HG02870 (cell line): ENCODE measurements around the gene DDX1.

Experiments used
- ATAC-seq: cut with Tn5 transposase; IDR thresholded peaks from one replicate; pipeline ENCODE4 v1.9.1; 2021; ENCODE audit warnings: mild to moderate bottlenecking, moderate library complexity; ENCODE audit not compliant: unreplicated experiment

DDX1 gene

DNA sequence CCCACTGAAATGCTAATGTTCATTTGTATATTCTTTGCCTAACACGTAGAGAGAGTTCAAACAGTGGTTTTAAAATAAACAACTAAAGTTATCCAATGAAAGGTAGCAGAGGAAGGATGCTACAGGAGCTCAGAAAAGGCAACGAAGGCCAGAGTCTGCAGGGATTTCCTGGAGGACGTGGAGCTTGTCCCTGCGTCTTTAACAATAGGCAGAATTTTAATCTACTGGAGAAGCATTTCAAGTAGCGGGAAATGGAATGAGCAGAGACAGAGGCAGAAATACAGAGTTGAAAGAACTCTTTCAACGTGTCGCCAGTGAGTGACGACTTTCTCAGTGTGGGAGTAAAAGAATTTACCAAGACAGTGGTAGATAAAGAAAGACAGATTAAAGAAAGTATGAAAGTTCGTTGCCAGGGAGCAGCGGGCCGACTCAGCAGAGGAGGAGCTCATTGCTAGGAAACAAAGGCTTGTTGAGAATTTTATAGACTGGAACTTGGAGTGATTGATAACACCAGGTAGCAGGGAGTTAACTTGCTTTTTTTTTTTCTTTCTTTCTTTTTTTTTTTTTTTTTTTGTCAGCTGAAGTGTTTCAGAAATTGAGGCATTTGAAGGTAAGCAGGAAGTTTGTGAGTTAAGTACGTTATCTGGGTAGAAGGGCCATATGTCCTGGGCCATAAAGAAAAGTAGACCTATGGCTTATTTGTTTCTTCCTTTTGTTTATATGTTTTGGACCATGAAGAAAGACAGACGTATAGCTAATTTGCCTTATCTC, 29.9 kb upstream of the DDX1 start:
- peak; percentile 17 for ATAC-seq

- ATAC-seq = no peak
These were observed 29.2 kb upstream of the DDX1 start for GRCh38 chr2:15562354-15563031.

DNA sequence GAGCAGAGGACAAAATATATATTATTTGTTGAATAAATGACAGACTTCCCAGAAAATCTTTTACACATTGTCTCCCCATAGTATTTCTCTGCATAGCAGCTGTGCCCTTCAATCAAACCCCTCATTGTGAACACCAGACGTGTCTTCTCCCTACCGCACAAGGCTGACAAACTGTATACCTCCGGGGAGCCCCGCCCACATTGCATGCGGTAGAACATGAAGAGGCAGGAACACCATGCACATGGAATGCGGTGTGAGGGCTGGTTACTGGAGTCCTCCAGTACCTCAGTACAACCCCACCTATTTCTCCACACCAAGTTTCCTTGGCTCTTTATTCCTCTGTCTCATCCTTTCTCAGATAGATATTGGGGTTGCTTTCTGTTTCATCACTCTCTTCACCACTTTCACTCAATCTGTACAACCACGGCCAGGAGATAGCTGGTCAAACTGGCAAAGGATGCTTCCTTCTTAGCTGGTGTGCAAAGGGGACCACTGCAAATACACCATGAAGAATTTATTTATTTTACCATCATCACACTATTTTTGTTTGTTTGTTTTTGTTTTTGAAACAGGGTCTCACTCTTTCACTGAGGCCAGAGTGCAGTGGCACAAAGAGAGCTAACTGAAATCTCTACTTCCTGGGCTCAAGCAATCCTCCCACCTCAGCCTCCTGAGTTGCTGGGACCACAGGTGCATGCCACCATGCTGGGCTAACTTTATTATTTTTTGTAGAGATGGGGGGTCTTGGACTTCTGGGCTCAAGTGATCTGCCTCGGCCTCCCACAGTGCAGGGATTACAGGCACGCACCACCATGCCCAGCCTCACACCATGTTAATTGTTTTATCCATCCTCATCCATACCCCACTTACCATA, 28.2 kb upstream of the DDX1 start:
- no peak for ATAC-seq

- no peak for ATAC-seq
These were observed 26.3 kb upstream of the DDX1 start for GRCh38 chr2:15565392-15565791.

DNA sequence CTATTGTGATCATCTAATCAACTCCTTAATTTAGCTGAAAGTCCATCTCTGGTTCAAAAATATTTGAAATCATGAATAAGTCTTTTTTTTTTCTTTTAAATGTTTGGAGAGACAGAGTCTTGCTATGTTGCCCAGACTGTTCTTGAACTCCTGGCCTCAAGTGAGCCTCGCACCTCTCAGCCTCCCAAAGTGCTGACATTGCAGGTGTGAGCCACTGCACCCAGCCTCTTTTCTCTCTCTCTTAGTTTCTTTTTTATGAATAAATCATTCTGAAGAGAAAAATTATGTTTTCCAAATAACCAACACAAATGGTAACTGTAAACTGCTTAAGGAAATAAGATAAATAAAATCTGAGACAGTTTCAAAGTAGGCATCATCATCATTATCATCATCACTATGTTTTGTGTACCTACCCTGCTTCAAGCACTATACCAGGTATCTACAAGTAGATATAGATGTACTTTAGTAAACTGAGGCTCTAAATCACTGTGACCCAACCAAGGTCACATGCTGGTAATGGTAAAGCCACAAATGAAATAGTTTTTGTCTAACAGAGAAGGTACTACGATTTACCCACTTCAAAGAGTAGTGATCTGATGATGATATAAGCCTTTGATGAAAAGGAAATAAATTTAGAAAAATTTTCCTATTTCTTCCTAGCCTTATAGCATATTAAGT, 25.5 kb upstream of the DDX1 start:
- no peak for ATAC-seq

- ATAC-seq = no peak
These were observed 24.8 kb upstream of the DDX1 start for GRCh38 chr2:15566912-15567311.

DNA sequence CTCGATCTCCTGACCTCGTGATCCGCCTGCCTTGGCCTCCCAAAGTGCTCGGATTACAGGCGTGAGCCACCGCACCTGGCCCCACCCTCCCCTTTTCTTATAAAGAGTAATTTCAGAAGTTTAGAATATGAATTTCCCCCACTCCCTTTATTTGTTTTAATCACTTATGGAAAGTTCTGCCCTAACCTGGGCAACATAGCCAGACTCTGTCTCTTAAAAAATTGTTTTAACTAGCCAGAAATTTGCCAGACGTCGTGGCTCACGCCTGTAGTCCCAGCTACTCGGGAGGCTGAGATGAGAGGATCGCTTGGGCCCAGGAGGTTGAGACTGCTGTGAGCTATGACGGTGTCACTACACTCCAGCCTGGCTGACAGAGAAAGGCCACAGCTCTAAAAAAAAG, 22.8 kb upstream of the DDX1 start:
- ATAC-seq = no peak

DNA sequence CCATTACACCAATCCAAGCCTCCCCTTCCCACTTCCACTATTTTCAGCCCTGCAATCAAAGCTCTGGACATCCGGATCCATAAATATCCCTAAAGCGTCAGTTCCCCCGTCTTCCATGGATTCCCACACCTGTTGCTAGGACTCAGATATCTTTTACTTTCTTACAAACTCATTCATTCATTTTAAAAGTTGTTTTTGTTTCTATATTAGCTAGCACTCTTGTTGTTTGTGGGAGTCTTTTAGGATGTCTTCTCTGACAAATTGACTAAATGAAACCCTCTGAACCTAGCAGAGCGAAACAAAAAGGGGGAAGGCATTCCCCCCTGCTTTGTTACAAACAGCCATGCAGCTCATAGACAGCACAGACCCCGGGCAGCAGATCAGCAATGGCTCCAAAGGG, 21.6 kb upstream of the DDX1 start:
- no peak for ATAC-seq

DNA sequence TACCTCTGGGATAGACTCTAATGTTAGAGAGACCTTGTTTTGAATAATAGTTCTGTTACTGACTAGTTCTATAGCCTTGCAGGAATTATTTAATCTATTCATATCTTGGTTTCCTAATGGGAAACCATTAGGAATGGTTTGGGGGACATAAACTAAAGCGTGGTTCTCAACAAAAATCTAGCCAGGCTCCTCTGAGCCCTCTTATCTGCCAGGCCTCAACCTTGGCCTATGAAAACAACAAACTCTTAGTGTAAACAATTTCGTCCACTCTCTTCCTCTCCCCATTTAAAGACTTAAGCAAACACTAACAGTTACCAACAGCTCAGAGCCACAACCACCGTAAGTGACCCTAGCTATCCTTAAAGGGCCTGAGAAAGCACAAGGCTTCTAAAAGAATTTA, 19.9 kb upstream of the DDX1 start:
- no peak for ATAC-seq

DNA sequence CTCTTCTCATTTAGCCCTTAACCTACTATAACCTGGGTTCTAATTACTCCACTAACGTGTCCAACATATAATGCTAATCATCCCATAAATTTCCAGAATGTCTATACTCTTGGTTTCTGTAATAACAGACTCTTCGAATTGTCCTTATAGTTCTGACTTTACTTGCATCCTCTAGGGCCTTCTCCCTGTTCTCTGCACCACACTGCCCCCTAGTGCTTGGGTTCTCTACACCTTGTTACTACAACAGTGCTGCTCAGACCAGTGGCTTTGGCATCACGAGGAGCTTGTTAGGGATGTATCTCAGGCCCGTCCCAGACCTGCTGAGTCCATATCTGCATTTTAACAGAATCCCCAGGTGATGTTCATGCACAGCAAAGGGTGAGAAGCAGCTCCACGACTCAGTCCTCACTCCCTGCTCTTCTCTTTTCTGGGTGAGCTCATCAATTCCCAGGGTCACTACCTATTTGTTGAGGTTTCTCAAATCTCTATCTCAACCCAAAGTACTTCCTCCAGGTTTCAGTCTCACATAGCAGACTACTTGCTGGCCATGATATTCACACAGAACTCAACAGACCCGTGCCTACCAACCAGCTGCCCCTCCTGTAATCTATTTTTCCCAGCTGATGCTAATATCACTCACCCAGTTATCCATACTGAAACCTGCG, 14.5 kb upstream of the DDX1 start:
- peak; percentile 90 for ATAC-seq

- no peak for ATAC-seq
These were observed 12.0 kb upstream of the DDX1 start for GRCh38 chr2:15579641-15580040.

GRCh38 chr2:15580451-15580850, 11.2 kb upstream of the DDX1 start:
- no peak for ATAC-seq

- ATAC-seq = no peak
These were observed 8.8 kb upstream of the DDX1 start for GRCh38 chr2:15582710-15583357.

GRCh38 chr2:15583826-15584225, 7.8 kb upstream of the DDX1 start:
- ATAC-seq = no peak

DNA sequence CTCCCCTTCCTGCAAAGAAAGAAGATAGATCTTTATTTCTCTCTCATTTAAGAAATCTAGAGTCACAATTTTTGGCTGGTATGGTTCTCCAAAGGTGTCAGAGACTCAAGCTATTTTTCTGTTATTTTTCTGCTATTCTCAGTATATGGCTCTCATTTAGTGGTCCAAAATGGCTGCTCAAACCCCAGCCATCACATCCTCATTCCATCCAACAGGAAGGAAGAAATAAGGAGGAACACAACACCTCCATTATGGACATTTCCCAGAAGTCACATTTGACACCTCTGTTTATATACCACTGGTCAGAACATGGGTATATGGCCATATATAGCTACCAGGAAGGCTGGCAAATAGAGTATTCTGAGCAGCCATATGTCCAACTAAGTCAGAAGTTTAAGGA, 7.4 kb upstream of the DDX1 start:
- no peak for ATAC-seq

DNA sequence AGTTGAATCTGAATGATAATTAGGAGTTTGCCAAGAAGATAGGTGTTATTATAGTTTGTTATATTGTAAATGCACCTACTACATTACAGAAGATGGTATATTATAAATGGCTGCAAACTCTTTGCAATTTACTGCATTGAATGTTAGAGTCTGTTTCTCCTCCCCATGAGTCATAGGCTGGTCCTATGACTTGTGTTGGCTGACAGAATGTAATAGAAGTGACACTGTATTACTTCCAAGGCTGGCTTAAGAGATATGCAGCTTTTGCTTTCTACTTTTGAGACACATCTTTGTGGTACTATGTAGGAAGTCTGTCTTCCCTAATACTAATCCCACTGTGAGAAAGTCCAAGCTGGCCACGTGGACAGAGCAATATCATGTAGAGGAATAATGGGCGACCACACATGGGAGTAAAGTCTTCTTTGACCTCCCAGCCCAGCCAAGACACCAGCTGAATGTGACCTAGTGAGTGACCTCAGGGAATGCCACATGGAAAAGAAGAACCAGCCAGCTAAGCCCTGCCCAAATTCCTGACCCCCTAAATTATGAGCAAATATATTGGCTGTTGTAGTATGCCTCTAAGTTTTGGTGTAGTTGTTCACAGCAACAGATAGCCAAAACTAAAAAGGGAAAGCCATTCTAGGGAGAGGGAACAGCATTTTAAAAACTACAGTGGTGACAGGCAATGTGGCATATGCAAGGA, 6.8 kb upstream of the DDX1 start:
- no peak for ATAC-seq

- ATAC-seq = no peak
These were observed 3.2 kb upstream of the DDX1 start for GRCh38 chr2:15588329-15588919.

GRCh38 chr2:15591373-15591691, 336 bp upstream of the DDX1 start:
- no peak for ATAC-seq

DNA sequence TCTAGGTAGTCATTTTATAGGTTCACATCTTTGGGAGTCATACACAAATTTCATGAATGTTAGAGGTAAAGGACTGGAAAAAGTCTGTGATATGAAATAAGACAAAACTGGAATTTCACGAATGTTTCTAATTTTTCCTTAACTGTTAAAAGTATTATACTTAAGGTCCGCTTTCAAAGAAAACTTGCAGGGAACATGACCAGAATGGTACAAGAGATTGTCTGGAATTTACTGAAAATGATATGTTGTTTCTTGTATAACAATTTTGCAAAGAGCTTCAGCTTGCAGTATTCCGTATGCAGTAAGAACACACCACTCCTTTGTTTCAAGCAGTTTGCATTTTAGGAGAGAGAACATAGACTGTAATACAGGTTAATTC, 1.6 kb downstream of the DDX1 start:
- ATAC-seq = no peak
